Measurements from ENCODE around the gene FHL5.

DNA sequence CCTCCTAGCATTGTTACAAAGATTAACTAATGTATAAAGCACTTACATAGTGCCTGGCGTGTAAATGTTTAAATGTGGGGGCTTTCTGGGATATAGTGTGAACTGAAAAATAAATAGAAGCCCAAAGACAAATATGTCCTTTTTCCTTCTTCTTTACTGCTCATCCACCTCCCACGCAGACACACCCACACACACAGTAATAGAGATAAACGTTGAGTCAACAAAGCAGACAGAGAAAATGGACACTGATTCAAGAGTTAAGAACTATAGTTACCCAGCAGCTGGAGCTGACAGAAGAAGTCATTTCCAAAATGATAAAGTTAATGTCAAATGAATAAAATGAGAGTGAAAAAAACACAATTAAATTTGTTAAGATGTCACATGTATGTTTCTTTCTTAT is 68.3 kb downstream of the FHL5 start:
- TF ChIP-seq EZH2phosphoT487 (IDR thresholded peaks at IDR 0.05; ENCODE audit: borderline replicate concordance, low read length) = no peak
- TF ChIP-seq, protein P1, sequence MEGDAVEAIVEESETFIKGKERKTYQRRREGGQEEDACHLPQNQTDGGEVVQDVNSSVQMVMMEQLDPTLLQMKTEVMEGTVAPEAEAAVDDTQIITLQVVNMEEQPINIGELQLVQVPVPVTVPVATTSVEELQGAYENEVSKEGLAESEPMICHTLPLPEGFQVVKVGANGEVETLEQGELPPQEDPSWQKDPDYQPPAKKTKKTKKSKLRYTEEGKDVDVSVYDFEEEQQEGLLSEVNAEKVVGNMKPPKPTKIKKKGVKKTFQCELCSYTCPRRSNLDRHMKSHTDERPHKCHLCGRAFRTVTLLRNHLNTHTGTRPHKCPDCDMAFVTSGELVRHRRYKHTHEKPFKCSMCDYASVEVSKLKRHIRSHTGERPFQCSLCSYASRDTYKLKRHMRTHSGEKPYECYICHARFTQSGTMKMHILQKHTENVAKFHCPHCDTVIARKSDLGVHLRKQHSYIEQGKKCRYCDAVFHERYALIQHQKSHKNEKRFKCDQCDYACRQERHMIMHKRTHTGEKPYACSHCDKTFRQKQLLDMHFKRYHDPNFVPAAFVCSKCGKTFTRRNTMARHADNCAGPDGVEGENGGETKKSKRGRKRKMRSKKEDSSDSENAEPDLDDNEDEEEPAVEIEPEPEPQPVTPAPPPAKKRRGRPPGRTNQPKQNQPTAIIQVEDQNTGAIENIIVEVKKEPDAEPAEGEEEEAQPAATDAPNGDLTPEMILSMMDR (IDR thresholded peaks at IDR 0.05; ENCODE audit: low read depth, low read length, poor library complexity, severe bottlenecking) = no peak

All from DOHH2 (cell line).